RWPE2 (cell line): ENCODE measurements around the gene RSU1.

Experiments
- ATAC-seq: fragments of 200-7000 bp; cut with Tn5 transposase; 3 replicates; pipeline ENCODE4 v1.9.1; 2021; ENCODE audit warnings: low read depth
- DNase-seq: peaks from one replicate; pipeline ENCODE4 v3.0.0-alpha.2; 2020; ENCODE audit warnings: low spot score
- H3K27ac ChIP-seq: fragments of 450-650 bp; 2 replicates; pipeline ENCODE4 v1.5.1; 2017; ENCODE audit warnings: mild to moderate bottlenecking; ENCODE audit not compliant: poor library complexity, severe bottlenecking
- H3K27me3 ChIP-seq: fragments of 250-450 bp; sonication (Bioruptor Pico); 2 replicates; pipeline ENCODE4 v1.5.1; 2021; ENCODE audit warnings: mild to moderate bottlenecking, moderate library complexity; ENCODE audit not compliant: insufficient read depth, poor library complexity, severe bottlenecking
- H3K36me3 ChIP-seq: fragments of 250-450 bp; sonication (Bioruptor Pico); 2 replicates; pipeline ENCODE4 v1.5.1; 2020; ENCODE audit warnings: low read depth, mild to moderate bottlenecking, moderate library complexity
- H3K4me1 ChIP-seq: fragments of 250-450 bp; sonication (Bioruptor Pico); 2 replicates; pipeline ENCODE4 v1.5.1; 2021; ENCODE audit warnings: mild to moderate bottlenecking, moderate library complexity; ENCODE audit not compliant: insufficient read depth, poor library complexity, severe bottlenecking
- H3K4me3 ChIP-seq: fragments of 250-450 bp; sonication (Bioruptor Pico); 2 replicates; pipeline ENCODE4 v1.5.1; 2021; ENCODE audit warnings: mild to moderate bottlenecking, moderate library complexity; ENCODE audit not compliant: severe bottlenecking
- H3K9me3 ChIP-seq: fragments of 250-450 bp; sonication (Bioruptor Pico); 2 replicates; pipeline ENCODE4 v1.5.1; 2021; ENCODE audit warnings: mild to moderate bottlenecking, moderate library complexity; ENCODE audit not compliant: severe bottlenecking
- TF ChIP-seq, protein P1 (sequence below): fragments of 450-650 bp; IDR thresholded peaks from one replicate; pipeline ENCODE4 v1.5.1; 2017; ENCODE audit warnings: mild to moderate bottlenecking, moderate library complexity; ENCODE audit not compliant: poor library complexity, severe bottlenecking

Gene RSU1

DNA sequence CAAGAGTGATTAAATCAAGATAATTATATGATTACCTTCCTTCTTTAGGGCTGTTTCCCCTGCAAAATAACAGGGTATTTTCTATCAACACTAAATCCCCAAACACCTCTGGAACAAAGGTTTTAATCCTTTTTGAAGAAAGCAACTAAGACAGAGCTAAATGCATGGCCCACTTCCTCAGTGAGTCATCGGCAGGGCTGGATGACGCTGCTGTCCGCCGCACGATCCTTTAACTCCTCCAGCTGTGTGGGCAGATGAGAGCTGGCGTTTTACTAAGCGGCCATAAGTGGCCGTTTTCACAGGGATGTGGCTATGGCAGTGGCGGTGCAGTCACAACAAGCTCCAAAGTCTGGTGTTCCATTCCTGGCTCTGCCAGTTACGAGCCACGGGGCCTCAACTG is 219.6 kb downstream of the RSU1 start:
- H3K4me3 ChIP-seq: no peak overlapping the region
- H3K36me3 ChIP-seq: 0 out of 2 replicates have a peak, but pooled peaks cover 3% of the 10 kb centered on the region
- H3K9me3 ChIP-seq: no peaks in the 10 kb centered on the region
- H3K27ac ChIP-seq: no peak overlapping the region
- no peak for DNase-seq
- ATAC-seq: no peak
- H3K4me1 ChIP-seq: no peaks in the 10 kb centered on the region
- no peaks in the 10 kb centered on the region for H3K27me3 ChIP-seq
- TF ChIP-seq, protein P1, sequence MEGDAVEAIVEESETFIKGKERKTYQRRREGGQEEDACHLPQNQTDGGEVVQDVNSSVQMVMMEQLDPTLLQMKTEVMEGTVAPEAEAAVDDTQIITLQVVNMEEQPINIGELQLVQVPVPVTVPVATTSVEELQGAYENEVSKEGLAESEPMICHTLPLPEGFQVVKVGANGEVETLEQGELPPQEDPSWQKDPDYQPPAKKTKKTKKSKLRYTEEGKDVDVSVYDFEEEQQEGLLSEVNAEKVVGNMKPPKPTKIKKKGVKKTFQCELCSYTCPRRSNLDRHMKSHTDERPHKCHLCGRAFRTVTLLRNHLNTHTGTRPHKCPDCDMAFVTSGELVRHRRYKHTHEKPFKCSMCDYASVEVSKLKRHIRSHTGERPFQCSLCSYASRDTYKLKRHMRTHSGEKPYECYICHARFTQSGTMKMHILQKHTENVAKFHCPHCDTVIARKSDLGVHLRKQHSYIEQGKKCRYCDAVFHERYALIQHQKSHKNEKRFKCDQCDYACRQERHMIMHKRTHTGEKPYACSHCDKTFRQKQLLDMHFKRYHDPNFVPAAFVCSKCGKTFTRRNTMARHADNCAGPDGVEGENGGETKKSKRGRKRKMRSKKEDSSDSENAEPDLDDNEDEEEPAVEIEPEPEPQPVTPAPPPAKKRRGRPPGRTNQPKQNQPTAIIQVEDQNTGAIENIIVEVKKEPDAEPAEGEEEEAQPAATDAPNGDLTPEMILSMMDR: no peak

DNA sequence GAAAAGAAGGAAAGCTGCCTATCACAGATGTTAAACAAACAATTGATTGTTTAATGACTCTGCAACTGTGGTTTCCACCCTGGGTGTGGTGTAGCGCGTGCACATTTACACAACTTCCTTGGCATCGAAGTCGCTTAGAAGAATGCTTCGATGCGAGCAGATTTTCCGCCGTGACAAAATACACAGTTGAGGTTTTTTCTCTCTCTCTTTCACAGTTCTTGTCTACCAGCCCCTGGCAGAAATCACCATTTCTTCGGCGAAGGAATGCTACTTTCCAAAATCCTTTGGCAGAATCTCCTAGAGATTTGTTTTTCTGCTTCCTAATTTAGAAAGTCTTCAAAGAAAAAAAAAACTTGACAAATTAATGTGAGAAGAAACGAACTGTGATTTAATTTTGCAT is 224.8 kb downstream of the RSU1 start:
- ATAC-seq: no peak
- Histone ChIP-seq H3K4me3 (no peak overlapping the region), H3K4me1 (no peaks in the 10 kb centered on the region), H3K36me3 (0 out of 2 replicates have a peak, but pooled peaks cover 3% of the 10 kb centered on the region), H3K9me3 (no peaks in the 10 kb centered on the region), H3K27ac (no peak overlapping the region), H3K27me3 (no peaks in the 10 kb centered on the region)
- no peak for DNase-seq
- TF ChIP-seq, protein P1: no peak

DNA sequence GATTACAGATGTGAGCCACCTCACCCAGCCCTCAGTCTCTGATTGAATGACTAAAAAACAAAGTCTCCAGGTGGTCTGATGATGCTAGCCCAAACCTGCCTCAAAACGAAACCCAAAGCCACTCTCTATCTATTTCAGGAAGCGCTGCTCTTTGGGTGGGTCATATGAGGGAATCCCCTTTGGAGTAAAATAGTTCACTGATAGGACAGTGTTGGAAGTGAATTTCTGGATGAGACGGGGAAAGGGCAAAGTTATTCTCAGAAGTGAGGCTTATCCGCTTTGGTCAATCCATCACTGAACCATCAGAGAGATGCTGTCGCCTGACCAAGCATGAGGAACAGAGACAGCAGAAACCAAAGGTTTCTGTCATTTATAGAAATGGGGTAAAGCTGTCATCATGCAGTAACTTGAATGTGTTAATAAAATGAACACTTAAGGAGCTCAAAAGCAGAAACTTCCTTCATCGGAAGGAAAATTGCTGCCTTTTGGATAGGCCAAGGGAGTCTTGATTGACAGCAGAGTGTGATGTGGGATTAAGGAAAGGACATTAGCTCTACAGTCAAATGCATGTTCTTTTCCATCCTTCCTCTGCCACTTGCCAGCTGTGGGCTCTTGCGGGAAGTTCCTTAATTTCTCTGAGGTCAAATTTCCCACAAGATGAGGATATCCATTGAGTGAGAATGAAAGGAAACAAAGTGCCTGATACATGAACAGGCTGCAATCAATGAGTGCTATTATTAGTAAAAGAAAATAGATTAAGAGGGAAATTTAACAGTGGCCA is 230.7 kb downstream of the RSU1 start:
- Histone ChIP-seq H3K27ac (no peak overlapping the region), H3K27me3 (no peaks in the 10 kb centered on the region), H3K36me3 (no peaks in the 10 kb centered on the region), H3K4me1 (no peaks in the 10 kb centered on the region), H3K4me3 (no peak overlapping the region), H3K9me3 (no peaks in the 10 kb centered on the region)
- no peak for ATAC-seq
- TF ChIP-seq, protein P1: no peak
- no peak for DNase-seq

DNA sequence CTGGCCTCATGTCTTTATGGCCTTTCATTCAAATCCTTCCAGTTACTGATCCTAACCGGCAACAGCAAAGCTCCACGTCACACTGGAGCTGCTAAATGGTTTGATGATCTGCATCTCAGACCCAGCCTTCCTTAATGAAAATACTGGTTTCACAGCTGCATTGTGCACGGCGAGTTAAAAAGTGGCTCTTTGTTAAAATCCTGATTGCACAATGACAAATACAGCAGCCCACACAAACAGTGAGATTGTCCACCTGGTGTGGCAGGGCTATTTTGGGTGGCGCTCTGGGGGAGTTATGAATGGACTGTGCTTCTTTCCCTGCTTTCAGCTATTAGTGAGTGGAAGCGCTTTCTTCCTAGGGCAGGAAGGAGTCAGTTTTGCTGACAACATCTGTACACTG is 232.1 kb downstream of the RSU1 start:
- Histone ChIP-seq H3K36me3 (no peaks in the 10 kb centered on the region), H3K27ac (no peak overlapping the region), H3K4me1 (no peaks in the 10 kb centered on the region), H3K27me3 (no peaks in the 10 kb centered on the region), H3K4me3 (no peak overlapping the region), H3K9me3 (no peaks in the 10 kb centered on the region)
- ATAC-seq (no peak), DNase-seq (no peak)
- TF ChIP-seq, protein P1: no peak

DNA sequence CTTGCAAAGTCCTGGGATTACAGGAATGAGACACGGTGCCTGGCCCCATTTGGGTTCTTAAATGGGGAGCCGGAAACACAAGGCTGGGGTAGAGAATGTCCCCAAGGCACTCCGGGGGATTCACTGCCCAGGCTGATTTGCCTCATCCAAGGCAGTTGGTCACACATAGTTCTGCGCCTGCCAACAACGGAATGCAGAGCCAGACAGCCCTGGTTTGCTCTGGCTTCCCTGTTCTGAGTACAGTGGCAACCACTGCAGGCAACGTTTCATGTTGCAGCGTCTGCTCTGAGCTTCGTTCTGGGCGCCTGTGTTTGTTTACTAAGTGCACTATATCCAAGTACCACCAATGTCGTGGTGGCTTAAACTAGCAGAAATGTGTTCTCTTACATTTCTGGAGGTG is 233.8 kb downstream of the RSU1 start:
- Histone ChIP-seq H3K4me3 (no peak overlapping the region), H3K36me3 (no peaks in the 10 kb centered on the region), H3K27me3 (no peaks in the 10 kb centered on the region), H3K27ac (no peak overlapping the region), H3K9me3 (no peaks in the 10 kb centered on the region), H3K4me1 (no peaks in the 10 kb centered on the region)
- DNase-seq: no peak
- TF ChIP-seq, protein P1: no peak
- ATAC-seq: no peak
